GM12875 (cell line): ENCODE measurements around the gene ZSWIM1.

ENCODE experiments used
- H3K4me3 ChIP-seq: one replicate; pipeline ENCODE4 v1.5.1; 2011; ENCODE audit warnings: low read depth, low read length, control low read depth
- CTCF ChIP-seq: IDR thresholded peaks from 2 replicates; pipeline ENCODE4 v1.5.1; 2011; ENCODE audit warnings: low read depth, mild to moderate bottlenecking, control low read depth, inconsistent platforms, low read length, moderate library complexity, borderline replicate concordance; ENCODE audit not compliant: insufficient read depth

The ZSWIM1 gene

DNA sequence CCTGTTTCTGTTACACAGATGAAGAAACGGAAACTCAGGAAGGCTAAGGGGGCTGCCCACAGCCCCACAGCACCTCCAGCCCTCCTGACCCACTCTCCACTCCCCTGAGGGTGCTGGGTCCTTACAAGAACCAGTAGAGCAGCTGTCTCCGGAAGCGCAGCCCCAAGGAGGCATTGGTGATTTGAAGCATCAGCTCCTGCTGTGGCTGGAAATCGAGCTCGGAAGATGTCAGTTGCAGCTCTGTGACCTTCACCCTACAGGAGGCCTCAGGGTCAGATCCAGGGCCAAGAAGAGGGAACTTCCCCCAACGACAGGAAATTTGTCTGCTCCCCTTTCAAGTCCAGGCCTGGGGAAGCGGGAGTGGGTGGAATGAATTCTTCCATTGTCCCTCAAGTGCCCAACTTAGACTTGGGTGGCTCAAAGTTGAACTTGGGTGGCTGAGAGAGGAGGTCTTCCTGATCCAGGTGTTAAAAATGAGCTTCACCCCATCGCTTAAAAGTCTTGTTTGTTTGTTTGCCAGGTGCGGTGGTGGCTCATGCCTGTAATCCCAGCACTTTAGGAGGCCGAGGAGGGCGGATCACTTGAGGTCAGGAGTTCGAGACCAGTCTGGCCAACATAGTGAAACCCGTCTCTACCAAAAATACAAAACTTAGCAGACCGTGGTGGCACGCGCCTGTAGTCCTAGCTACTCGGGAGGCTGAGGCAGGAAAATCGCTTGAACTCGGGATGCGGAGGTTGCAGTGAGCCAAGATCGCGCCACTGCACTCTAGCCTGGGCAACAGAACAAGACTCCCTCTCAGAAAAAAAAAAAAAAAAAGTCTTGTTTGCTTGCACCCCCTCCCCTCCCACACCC lies 29.0 kb downstream of the ZSWIM1 start:
- no peak for TF ChIP-seq CTCF
- H3K4me3 ChIP-seq = no peak overlapping the region

DNA sequence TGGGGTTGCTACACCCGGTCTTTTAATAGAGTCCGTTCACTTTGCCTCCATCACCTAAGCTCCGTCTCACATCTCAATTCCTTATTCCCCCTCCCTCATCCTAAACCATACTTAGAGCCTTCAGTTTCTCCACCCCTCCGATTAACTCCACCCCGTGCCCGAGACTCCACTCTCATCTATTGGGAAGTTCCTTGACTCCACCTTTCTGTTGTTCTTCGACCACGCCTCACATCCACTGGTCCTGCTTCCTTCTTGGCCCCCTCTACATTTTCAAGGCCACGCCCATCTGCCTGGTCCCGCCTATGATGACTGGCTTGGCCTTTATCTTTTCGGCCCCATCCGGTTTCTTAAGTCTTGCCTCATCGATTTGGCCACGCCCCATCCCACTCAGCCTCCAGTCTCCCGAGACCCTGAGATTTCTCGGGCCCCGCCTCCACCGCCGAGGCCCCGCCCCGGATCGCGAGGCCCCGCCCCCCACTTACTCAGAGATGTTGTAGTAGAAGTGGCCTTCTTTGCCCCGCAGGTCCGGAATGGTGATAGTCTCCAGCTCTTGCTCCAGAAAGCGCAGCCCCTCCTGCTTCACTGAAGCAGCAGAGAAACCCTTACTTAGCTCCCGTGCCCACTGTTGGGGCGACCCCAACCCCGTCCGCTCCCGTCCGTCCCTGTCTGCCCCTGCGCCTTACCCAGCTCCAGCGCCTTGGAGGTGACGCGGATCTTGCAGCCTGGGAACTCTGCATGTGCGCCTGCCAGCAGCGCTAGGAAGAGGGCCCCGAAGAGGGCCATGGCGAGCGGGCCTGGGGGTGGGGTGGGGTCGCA lies 29.9 kb downstream of the ZSWIM1 start:
- no peak for TF ChIP-seq CTCF
- peak overlapping the region; percentile 49 for H3K4me3 ChIP-seq

GRCh38 chr20:45911486-45912343 lies 30.7 kb downstream of the ZSWIM1 start, which contains the start of gene PLTP:
TSS of gene PLTP (minus strand) at chr20:45912155. CDS start at chr20:45911452, 703 bp downstream.
- TF ChIP-seq CTCF = no peak
- peak within 1 kb of the TSS; percentile 49 for H3K4me3 ChIP-seq

DNA sequence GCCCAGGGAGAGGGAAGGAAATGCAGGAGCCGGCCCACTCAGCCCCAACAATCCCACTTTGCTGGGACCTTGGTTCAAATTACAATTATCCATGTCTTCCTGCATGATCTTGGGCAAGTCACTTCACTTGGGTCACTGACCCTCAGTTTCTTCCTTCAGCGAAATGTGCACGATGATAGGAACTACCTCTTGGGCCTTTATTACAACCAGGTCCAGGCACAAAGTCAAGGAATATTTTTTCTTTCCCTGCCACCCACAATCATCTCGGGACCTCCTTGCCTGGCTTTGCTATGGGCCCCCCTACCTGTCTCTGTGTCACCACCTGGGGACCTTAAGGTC lies 31.3 kb downstream of the ZSWIM1 start:
- no peak for TF ChIP-seq CTCF
- no peak overlapping the region for H3K4me3 ChIP-seq

GRCh38 chr20:45913116-45913515 lies 32.1 kb downstream of the ZSWIM1 start:
- no peak for TF ChIP-seq CTCF
- H3K4me3 ChIP-seq = no peak overlapping the region

- TF ChIP-seq CTCF = no peak
- H3K4me3 ChIP-seq = no peak overlapping the region
Measured at GRCh38 chr20:45917790-45918141, 36.7 kb downstream of the ZSWIM1 start.
